KG1 (cell line): ENCODE data around the gene ALG10B.
"Not testable (repeated sequence)": the region's sequence is repeated elsewhere in the genome, so short reads cannot be mapped to it uniquely, and the experiment has no call there.

Experiments
- DNase-seq: peaks from one replicate; lab custom pipeline; 2025; lab: John Stamatoyannopoulos, UW

The ALG10B gene, protein sequence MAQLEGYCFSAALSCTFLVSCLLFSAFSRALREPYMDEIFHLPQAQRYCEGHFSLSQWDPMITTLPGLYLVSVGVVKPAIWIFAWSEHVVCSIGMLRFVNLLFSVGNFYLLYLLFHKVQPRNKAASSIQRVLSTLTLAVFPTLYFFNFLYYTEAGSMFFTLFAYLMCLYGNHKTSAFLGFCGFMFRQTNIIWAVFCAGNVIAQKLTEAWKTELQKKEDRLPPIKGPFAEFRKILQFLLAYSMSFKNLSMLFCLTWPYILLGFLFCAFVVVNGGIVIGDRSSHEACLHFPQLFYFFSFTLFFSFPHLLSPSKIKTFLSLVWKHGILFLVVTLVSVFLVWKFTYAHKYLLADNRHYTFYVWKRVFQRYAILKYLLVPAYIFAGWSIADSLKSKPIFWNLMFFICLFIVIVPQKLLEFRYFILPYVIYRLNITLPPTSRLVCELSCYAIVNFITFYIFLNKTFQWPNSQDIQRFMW

DNA sequence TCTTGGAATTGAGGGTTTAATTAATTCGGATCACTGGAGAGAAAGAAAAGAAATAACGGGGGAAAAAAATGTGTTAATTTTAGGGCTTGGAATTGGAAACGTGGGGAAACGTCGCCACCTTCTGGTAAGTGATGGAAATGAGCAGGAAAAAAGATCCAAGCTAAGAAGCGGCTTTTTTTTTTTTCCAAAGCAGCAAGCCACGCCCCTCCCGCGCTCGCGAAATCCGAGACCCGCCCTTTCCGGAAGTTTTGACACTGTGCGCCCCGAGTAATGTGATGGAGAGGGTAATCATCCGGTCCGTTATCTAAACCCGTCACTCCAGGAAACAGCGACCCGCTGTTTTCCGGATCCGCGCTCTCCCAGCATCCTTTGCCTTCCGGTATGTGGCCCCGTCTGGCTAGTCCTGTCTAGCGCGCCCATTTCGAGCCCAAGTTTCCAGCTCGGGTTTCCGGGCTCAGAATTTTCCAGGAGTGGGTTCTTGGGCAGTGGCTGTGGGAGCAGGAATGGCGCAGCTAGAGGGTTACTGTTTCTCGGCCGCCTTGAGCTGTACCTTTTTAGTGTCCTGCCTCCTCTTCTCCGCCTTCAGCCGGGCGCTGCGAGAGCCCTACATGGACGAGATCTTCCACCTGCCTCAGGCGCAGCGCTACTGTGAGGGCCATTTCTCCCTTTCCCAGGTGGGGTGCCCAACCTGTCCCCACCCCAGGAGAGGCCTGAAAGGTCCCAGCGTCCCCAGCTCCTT is at the start of gene ALG10B:
ALG10B (plus strand) TSS at position 384 of the 739 bp plus-strand sequence; CDS start at position 504, 120 bp downstream.
- peak; percentile 62 for DNase-seq

DNA sequence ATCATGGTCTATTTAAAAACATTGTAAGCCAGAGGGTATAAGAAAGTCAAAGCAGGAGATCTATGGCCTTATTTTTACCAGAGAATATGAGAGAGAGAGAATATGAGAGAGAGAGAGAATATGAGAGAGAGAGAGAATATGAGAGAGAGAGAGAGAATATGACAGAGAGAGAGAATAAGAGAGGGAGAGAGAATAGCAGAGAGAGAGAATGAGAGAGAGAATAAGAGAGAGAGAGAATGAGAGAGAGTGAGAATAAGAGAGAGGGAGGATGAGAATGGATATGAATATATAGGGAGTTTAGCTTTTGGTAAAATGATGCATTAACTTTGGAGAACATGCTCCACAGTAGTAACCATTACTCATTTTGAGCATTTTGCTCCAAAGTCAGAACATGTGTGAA is 48.0 kb upstream of the ALG10B start:
- DNase-seq, result no peak

DNA sequence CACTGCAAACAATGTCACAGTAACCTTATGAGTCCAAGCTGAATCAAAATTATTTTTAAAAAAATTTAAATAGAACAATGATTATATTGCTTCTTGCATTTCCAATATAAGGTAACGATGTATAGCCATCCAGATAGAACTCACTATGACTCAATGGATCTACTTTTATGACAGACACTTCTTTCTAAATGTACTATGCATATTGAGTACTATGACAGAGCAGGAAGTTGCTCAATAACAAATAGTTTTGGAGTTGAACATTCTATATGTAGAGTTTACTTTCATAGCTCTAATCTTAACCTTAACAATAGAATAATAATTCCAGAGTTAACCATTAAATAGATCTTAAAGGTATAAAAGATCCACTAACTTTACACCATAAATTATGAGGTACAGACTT is 46.7 kb upstream of the ALG10B start:
- DNase-seq, result no peak

DNA sequence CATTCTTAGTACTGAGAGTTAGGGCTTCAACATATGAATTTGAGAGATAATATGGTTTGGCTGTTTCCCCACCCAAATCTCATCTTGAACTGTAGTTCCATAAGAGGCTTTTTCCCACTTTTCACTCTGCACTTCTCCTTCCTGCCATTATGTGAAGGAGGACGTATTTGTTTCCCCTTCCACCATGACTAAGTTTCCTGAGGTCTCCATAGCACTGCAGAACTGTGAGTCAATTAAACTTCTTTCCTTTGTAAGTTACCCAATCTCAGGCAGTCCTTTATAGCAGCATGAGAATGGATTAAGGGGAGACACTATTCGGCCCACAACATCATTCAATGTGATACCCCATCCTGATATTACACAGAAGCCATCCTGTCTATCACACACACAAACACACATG is 36.8 kb upstream of the ALG10B start:
- DNase-seq, result no peak

DNA sequence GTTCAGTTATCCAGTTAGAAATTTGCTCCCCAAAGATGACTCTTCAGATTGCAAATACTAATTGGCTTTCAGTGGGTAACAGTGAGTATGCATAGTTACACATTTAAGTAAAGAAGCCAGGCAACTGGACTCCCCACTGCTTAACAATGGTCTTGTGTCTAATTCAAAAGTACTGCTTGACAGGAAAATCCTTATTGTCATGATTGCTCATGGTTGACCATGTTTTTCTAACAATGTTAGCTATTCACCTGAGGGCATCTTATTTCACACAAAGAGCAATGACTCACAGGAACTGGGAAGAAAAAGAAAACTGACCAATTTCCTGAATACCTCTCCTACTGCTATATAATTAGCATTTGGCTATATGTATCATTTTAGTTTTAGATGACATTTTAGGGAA is 33.7 kb upstream of the ALG10B start:
- DNase-seq, result no peak

DNA sequence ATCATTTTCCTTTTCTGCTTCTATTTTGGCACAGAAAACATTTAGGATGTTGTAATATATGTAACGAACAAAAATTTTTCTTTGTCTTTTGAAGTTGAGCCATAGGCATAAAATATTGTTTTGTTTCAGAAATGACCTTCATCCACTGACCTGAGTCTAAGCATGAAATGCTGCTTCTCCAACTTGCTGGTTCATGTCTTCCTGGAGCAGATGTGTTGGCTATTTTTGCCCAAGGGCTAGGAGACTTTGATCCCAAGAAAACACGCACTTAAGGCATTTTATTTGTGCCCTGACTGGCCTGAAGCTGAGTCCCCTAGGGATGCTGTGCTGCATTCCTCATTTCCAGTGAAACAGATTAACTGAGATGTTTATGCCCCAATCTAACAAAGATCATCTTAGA is 27.2 kb upstream of the ALG10B start:
- no peak for DNase-seq

DNA sequence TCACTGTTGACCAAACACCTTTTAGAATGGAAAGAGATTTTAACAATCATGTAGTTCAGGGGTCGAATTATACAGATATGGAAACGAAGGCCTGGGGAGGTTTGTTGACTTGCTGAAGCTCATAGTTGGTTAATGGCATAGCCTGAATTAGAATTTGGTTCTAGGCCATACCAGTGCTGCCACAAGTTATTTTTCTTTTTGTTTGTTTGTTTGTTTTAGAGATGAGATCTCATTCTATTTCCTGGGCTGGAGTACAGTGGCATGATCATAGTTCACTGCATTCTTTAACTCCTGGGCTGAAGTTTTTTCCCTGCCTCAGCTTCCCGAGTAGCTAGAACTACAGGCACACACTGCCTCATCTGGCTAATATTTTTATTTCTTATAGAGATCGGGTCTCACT is 25.4 kb upstream of the ALG10B start:
- no peak for DNase-seq

DNA sequence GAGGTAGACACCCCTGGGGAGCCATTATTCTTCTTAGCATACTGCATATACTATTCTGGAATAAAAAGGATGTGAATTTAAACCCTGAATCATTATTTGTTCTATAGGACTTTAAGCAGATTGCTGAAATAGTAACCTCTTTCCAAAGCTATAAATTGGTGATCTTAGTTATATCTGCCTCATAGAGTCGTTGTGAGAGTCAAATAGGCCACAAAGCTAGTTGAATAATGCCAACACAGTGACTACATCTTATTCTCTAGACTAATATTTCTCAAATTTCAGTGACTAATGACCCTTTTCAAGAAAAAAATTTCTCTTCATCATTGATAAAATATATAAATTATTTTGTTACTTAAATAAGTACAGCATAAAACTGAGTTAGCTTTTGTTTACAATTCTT is 13.6 kb upstream of the ALG10B start:
- not testable (repeated sequence) for DNase-seq

DNA sequence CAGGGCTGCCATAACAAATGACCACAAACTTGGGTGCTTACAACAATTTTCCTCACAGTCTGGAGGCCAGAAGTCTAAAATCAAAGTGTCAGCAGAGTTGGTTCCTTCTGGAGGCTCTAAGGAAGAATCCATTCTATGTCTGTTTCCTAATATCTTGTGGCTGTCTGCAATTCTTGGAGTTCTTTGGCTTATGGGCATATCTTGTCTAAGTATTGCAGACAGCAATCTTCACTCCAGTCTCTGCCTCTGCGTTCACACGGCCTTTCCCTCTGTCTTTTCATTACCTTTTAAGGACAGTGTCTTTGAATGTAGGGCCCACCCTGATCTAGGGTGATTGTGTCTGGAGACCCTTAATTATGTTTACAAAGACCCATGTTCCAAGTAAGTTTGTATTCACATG is 5.4 kb downstream of the ALG10B start:
- DNase-seq, result not testable (repeated sequence)

DNA sequence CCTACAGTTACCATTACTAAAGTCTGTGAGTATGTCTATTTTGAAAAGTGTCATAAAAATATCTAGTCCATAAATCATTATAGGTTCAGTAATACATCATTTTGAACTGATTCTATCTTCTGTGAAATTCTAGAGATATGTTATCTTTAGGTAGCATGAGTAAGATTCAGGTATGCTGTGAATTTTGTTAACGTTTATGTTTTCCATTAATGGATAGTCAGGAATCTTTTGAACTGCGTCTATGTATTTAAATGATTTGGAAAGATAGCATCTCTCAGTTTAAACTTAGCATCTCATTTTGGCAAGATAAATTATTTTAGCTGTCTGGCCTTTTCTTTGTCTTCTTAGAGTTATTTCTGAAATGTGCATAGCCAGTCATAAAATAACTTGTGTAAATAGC is 8.3 kb downstream of the ALG10B start:
- no peak for DNase-seq

DNA sequence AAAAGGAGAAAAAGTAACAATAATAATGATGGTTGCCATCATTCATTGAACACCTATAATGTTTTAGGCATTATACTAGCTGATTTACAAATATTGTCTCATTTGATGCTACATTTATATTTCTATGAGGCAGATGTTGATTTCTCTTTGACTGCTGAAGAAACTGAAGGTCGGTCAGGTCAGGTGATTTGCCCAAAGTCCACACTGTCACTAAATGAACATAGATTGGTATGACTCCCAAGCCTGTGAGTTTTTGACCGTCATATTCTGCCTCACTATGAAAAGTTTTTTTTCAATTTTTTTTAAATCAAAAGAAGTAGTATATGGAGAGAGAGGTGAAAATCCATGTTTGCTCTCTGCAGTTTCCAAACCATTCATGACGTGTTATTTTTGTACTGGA is 10.8 kb downstream of the ALG10B start:
- no peak for DNase-seq

DNA sequence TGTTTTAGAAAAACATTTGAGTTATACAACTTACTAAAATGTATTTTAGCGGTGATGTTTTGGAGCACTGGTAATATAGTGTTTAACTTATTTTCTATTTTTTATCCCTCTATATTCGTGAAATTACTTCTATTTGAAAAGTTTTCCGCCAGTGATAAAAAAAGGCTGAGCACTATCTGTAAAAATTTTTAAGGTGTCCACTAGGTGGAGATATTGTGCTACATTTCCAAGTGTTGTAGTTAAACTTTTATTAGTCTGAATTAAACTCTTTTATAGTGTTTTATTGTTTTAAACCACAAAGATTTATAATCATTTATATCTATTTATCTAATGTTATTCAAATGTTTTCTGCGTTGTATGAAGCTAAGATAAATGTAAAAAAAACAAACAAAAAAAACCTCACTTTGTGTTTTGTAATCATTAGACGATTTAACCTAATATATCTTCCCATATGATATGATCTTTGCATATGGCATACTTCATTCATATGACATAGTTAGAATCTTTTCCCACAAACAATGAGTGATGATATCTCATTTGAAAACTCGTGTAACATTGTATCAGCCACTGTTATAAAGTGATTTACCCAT is 11.8 kb downstream of the ALG10B start:
- no peak for DNase-seq

DNA sequence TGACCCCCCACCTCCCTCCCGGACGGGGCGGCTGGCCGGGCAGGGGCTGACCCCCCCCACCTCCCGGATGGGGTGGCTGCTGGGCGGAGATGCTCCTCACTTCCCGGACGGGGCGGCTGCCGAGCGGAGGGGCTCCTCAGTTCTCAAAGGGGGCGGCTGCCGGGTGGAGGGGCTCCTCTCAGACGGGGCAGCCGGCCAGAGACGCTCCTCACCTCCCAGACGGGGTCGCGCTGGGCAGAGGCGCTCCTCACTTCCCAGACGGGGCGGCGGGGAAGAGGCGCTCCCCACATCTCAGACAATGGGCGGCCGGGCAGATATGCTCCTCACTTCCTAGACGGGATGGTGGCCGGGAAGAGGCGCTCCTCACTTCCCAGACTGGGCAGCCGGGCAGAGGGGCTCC is 13.8 kb downstream of the ALG10B start:
- not testable (repeated sequence) for DNase-seq

DNA sequence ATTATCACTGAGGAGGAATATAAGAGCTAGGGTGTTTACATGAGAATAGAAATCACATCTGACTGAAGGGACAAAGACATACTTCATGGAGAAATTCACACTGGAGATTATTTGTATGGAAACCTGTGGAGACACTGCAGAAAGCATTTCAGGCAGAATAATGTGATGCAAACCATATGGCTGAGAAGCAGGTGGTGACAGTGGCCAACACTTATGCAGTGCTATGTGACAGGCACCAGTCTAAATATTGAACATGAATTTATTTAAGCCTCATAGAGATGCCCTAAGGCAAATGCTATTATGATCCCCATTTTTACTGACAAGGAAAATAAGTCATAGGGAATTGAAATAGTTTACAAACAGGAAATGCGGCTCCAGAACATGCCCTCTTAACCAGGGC is 16.2 kb downstream of the ALG10B start:
- no peak for DNase-seq

DNA sequence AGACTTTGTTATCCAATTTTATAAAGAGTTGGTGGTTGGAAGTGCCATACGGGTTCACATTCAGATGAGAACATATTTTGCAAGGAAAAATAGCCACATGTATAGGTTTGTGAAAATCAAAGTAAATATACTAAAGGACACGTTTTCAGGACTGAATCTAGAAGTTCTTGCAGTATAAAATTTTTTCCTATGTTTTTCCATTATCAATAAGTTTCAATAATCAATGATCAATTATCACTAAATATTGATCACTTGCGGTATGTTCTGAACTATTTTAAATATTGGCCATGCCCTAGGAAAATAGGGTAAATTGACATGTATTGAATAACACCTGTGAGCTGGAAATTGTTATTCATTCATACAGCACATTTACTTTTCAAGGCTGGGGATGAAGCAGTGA is 25.9 kb downstream of the ALG10B start:
- DNase-seq, result no peak

DNA sequence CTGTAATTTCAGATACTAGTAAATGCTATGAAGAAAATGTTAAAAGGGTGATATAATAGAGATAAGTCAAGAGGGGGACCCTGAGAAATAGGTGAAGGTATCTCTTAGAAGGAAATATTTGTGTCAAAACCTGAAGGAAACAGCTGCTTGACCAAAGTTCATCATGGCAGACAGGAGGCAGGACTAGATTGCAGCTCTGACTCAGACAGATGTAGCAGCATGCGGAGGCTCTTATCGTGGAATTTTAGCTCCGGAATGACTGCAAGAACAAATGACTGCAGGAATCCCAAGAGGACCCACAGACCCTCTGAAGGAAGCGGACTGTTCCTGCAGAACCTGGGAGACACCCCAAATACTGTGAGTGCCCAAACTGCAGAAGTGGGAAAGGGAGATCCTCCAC is 26.7 kb downstream of the ALG10B start:
- not testable (repeated sequence) for DNase-seq

DNA sequence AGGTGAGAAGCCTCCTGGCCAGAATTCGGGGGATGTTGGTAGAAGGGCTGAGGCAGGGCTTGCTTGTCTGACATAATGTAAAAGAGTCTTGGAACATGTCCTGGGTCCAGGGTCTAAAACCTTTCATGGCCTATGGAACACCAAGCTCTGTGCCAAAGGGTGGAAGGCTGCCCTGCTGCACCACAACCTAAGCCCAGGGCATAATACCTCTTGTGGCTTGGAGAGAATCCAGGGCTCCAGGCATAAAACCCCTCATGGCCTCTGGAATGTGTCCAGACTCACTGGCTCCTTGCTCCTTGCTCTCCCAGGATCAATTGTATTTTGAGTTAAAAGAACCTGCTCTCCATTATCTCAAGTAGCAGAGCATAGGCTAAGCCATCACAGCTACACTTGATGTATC is 27.3 kb downstream of the ALG10B start:
- not testable (repeated sequence) for DNase-seq

DNA sequence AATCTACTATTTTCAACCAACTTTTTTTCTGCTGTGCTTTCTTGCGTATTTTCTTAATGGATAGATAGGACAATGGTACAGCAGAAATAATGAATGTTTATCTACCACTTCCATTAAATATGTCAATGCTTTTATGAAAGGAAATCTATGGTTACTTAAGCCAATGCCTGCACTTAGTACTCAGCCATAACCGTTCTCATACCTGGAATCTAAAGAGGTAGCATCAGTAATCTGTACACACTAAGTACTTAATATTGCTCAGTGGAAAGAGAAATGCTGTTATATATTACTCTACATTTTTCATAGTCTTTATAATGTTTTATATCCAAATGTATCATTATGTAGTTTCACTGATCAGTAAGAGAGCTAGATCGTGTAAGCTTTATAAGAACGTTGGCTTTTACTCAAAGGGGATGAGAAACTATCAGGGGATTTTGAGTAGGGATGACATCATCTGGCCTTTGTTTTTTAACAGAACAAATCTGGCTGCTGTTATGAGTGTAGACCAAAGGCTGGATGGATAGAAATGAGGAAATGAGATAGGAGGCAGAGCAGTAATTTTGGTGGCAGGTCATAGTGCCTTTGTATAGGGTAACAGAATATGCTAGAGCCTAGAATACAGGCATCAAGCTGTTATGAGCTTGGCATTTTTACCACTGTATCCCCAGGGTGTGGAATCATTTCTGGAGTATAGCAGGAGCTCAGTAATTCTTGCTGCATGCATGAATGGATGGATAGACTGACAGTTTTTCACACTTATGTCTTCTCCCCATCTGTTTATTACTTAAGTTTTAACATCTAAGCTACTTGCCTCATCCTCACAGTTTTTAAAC is 34.0 kb downstream of the ALG10B start:
- DNase-seq, result no peak

DNA sequence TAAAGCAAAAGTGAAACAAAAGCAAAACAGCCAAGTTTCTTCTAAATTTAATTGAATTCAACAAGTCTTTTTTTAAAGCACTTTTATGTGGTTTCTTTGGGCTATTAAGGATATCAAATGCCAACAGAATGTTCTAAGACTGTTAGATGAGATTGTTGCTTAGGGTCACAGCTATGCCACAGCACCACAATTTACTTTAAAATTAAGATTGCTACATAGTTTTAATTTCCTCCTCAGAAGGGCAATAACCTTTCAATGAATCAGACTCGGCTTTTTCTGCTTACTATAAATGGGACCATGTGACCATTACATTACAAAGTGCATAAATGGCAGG is 34.6 kb downstream of the ALG10B start:
- DNase-seq, result not testable (repeated sequence)

DNA sequence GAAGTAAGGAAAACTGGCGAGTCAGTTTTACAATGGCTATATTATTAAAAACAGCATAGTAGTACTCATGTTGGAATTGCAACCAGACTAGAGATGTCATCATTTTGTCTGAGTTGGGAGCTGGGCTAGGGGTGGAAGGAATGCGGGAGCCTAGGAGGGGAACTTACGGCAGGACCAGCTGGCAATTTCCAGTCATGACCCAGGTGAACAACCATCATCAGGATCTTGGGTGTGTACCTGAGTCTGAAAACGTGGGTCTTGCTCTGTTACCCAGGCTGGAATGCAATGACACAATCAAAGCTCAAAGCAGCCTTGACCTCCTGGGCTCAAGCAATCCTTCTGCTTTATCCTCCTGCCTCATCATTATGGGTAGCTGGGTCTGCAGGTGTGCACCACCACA is 50.9 kb downstream of the ALG10B start:
- no peak for DNase-seq

DNA sequence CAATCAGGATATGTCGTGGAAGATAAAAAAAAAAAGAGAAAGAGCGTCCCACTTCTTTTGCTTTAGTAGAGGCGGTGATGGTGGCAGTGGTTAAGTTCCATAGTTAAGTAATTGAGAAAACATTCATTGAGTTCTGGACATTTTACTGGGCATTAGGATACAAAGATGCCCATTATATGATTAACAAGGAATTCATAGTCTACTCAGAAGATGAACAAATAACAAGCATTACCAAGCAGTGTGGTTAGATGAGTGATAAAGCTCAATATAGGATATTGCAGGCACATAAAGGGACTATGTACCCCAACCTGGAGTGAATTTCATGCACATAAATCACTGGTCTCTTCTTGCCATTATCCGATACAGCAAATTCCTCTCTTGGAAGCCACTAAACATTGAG is 53.7 kb downstream of the ALG10B start:
- no peak for DNase-seq

DNA sequence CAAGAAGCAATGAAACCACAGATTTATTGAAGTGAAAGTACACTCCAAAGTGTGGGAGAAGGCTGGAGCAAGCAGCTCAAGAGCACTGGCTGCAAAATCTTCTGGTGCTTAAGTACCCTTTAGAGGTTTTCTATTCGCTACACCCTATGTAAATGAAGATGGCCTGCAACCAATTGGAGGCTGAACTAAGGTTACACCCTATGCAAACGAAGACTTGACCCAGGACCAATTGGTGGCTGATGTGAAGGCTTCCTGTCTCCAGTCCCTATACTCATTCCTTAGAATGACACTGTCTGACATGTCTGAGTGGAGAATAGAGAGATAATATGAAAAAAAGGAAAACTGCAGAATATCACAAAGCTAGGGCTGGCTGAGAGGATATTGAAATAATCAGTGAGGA is 57.2 kb downstream of the ALG10B start:
- no peak for DNase-seq
